Osteocyte (in vitro differentiated cells): Measurements from ENCODE around the gene MAP7. TPM values are rescaled to one million over a fixed set of nuclear protein-coding genes. Genes with fewer than 3 reads are reported as not detected.

ENCODE experiments used
- DNase-seq: peaks from one replicate; pipeline ENCODE4 v3.0.0; 2021; ENCODE audit warnings: mixed read lengths; ENCODE audit not compliant: unreplicated experiment; ENCODE audit errors: extremely low spot score
- H3K27ac Mint-ChIP-seq: one replicate; pipeline ENCODE4 v1.8.0; 2021; ENCODE audit warnings: mild to moderate bottlenecking, mixed read lengths; ENCODE audit not compliant: unreplicated experiment
- H3K27me3 Mint-ChIP-seq: one replicate; pipeline ENCODE4 v1.8.0; 2021; ENCODE audit warnings: mixed read lengths; ENCODE audit not compliant: unreplicated experiment
- H3K36me3 Mint-ChIP-seq: one replicate; pipeline ENCODE4 v1.8.0; 2021; ENCODE audit warnings: mixed read lengths; ENCODE audit not compliant: unreplicated experiment
- H3K4me1 Mint-ChIP-seq: one replicate; pipeline ENCODE4 v1.8.0; 2021; ENCODE audit warnings: mixed read lengths; ENCODE audit not compliant: unreplicated experiment
- H3K4me3 Mint-ChIP-seq: one replicate; pipeline ENCODE4 v1.8.0; 2021; ENCODE audit warnings: mild to moderate bottlenecking, moderate library complexity, mixed read lengths; ENCODE audit not compliant: unreplicated experiment
- H3K9me3 Mint-ChIP-seq: one replicate; pipeline ENCODE4 v1.8.0; 2021; ENCODE audit warnings: mixed read lengths; ENCODE audit not compliant: unreplicated experiment
- CTCF ChIP-seq: fragments of 200-600 bp; sonication (generic); IDR thresholded peaks from 2 replicates; pipeline ENCODE4 v1.5.0; 2021; ENCODE audit warnings: antibody characterized with exemption, mild to moderate bottlenecking, moderate library complexity
- total RNA-seq: library from RNA; stranded (reverse); gene quantifications from 2 replicates; pipeline ENCODE4 v1.2.1, GENCODE V29; 2021

Gene MAP7
- total RNA-seq, 1 donor from 2014 or later = 0.38 TPM

- Mint-ChIP-seq H3K9me3 (no peaks in the 10 kb centered on the region), H3K4me1 (no peaks in the 10 kb centered on the region), H3K27me3 (peaks cover 6% of the 10 kb centered on the region), H3K4me3 (no peak overlapping the region), H3K36me3 (no peaks in the 10 kb centered on the region), H3K27ac (no peak overlapping the region)
- no peak for DNase-seq
- no peak for TF ChIP-seq CTCF
Measured at GRCh38 chr6:136333824-136334464, 216.3 kb downstream of the MAP7 start.

- no peak overlapping the region for H3K4me3 Mint-ChIP-seq
- no peak for TF ChIP-seq CTCF
Measured at GRCh38 chr6:136331461-136331860, 218.8 kb downstream of the MAP7 start.

GRCh38 chr6:136330634-136331033 lies 219.6 kb downstream of the MAP7 start:
- no peak for TF ChIP-seq CTCF
- no peaks in the 10 kb centered on the region for H3K9me3 Mint-ChIP-seq
- no peak overlapping the region for H3K4me3 Mint-ChIP-seq
- H3K36me3 Mint-ChIP-seq = no peaks in the 10 kb centered on the region
- no peak for DNase-seq
- H3K4me1 Mint-ChIP-seq = no peaks in the 10 kb centered on the region
- no peak overlapping the region for H3K27ac Mint-ChIP-seq
- peaks cover 9% of the 10 kb centered on the region for H3K27me3 Mint-ChIP-seq

More at GRCh38 chr6:136331461-136331860, 218.8 kb downstream of the MAP7 start:
- DNase-seq = no peak
- no peaks in the 10 kb centered on the region for H3K9me3 Mint-ChIP-seq
- H3K4me1 Mint-ChIP-seq = no peaks in the 10 kb centered on the region
- no peak overlapping the region for H3K27ac Mint-ChIP-seq
- peaks cover 9% of the 10 kb centered on the region for H3K27me3 Mint-ChIP-seq
- no peaks in the 10 kb centered on the region for H3K36me3 Mint-ChIP-seq

- Mint-ChIP-seq H3K27me3 (peaks cover 9% of the 10 kb centered on the region), H3K4me1 (no peaks in the 10 kb centered on the region), H3K9me3 (no peaks in the 10 kb centered on the region), H3K36me3 (no peaks in the 10 kb centered on the region), H3K4me3 (no peak overlapping the region), H3K27ac (no peak overlapping the region)
- DNase-seq = no peak
- no peak for TF ChIP-seq CTCF
Measured at GRCh38 chr6:136326038-136326553, 224.1 kb downstream of the MAP7 start.

GRCh38 chr6:136324686-136325380 lies 225.4 kb downstream of the MAP7 start:
- no peak for DNase-seq
- Mint-ChIP-seq H3K36me3 (no peaks in the 10 kb centered on the region), H3K4me1 (no peaks in the 10 kb centered on the region), H3K4me3 (no peak overlapping the region), H3K27me3 (peaks cover 8% of the 10 kb centered on the region), H3K9me3 (no peaks in the 10 kb centered on the region), H3K27ac (no peak overlapping the region)
- no peak for TF ChIP-seq CTCF
